DMS153 treated with DMSO at 0.1 percent for 48 hours (cell line): Measurements from ENCODE around the gene CYSLTR2.

Source experiments
- DNase-seq: peaks from one replicate; lab custom pipeline; 2025; ENCODE audit not compliant: unreplicated experiment; lab: John Stamatoyannopoulos, UW

Gene CYSLTR2

GRCh38 chr13:48737689-48738088 is 84.0 kb downstream of the CYSLTR2 start:
- no peak for DNase-seq

- DNase-seq = no peak
These were observed 84.6 kb downstream of the CYSLTR2 start for GRCh38 chr13:48738311-48738710.

- DNase-seq = no peak
These were observed 85.7 kb downstream of the CYSLTR2 start for GRCh38 chr13:48739386-48739964.

GRCh38 chr13:48741377-48741776 is 87.6 kb downstream of the CYSLTR2 start:
- no peak for DNase-seq

GRCh38 chr13:48746821-48747220 is 93.1 kb downstream of the CYSLTR2 start:
- DNase-seq = no peak

GRCh38 chr13:48748681-48749080 is 95.0 kb downstream of the CYSLTR2 start:
- no peak for DNase-seq

- no peak for DNase-seq
These were observed 95.4 kb downstream of the CYSLTR2 start for GRCh38 chr13:48749144-48749543.

- no peak for DNase-seq
These were observed 96.2 kb downstream of the CYSLTR2 start for GRCh38 chr13:48749699-48750473.

- DNase-seq = no peak
These were observed 97.1 kb downstream of the CYSLTR2 start for GRCh38 chr13:48750588-48751383.

- DNase-seq = no peak
These were observed 106.9 kb downstream of the CYSLTR2 start for GRCh38 chr13:48760626-48761025.
